ENCODE data around the gene CTU2.

Gene CTU2

DNA sequence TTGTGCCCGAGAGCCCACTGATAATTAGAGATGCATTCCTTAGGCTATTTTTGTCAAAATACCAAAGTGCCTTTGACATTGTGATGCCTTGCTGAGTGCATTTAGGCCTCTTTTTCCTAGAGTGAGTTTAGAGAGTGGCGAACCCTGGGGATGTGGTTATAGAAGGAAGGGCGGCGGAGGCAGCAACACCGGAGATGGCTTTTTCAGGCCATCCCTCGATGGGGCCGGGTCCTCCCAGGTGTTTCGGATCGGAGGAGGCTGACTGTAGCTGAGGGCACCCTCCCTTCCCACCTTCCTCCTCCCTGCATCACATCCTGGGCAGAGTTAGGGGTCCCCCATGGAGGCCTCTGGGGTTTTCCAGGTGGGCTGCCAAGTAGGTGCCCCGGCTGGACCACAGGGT, 13.4 kb upstream of the CTU2 start:
- H3K27me3 Mint-ChIP-seq (ENCODE audit: low read depth) = peaks cover 30% of the 10 kb centered on the region
- H3K4me1 Mint-ChIP-seq = no peaks in the 10 kb centered on the region
- TF ChIP-seq, protein P1, sequence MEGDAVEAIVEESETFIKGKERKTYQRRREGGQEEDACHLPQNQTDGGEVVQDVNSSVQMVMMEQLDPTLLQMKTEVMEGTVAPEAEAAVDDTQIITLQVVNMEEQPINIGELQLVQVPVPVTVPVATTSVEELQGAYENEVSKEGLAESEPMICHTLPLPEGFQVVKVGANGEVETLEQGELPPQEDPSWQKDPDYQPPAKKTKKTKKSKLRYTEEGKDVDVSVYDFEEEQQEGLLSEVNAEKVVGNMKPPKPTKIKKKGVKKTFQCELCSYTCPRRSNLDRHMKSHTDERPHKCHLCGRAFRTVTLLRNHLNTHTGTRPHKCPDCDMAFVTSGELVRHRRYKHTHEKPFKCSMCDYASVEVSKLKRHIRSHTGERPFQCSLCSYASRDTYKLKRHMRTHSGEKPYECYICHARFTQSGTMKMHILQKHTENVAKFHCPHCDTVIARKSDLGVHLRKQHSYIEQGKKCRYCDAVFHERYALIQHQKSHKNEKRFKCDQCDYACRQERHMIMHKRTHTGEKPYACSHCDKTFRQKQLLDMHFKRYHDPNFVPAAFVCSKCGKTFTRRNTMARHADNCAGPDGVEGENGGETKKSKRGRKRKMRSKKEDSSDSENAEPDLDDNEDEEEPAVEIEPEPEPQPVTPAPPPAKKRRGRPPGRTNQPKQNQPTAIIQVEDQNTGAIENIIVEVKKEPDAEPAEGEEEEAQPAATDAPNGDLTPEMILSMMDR (IDR thresholded peaks at IDR 0.05; ENCODE audit: unreplicated experiment in 3 of 3) = no peak
- H3K27ac Mint-ChIP-seq = no peak overlapping the region
- H3K36me3 Mint-ChIP-seq (ENCODE audit: low read depth) = no peaks in the 10 kb centered on the region
- H3K9me3 Mint-ChIP-seq = no peaks in the 10 kb centered on the region
- no peak overlapping the region for H3K4me3 Mint-ChIP-seq

DNA sequence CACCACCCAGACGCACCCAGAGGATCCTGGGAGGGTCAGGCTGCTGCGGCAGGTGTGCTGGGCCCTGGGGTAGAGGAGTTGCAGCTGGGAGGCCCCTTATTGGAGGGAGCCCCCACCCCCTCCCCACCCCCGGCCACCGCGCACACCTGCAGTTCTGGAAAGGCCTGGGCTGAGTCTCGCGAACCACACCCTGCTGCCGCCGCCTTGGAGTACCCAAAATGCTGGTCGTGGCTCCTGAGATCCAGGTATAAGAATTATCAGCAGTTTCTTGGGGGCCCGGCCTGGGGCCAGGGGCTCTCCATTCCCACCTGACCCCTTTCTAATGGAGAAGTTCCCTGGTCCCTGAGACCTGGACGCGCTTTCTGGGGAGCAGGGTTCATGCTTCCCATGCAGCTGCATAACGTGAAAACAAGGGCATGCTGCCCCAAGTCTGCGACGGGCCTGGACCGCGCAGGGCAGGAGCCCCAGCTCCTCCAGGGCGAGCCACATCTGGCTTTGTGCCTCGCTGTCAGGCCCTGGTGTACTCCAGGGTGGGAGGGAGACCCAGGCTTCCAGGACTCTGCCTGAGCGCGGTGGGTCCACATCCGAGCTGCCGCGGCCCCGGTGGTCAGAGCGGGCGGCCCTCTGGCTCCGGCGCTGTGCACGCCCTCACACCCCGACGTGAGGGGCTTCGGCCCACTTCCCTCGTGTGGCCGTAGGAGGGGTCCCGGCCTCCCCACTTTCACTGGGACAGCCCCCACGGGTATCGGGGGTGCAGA, 12.7 kb upstream of the CTU2 start:
- TF ChIP-seq, protein P1 (IDR thresholded peaks at IDR 0.05; ENCODE audit: unreplicated experiment in 3 of 3) = no peak
- peaks cover 22% of the 10 kb centered on the region for H3K27me3 Mint-ChIP-seq (ENCODE audit: low read depth)
- H3K36me3 Mint-ChIP-seq (ENCODE audit: low read depth) = no peaks in the 10 kb centered on the region
- no peak overlapping the region for H3K27ac Mint-ChIP-seq
- H3K9me3 Mint-ChIP-seq = no peaks in the 10 kb centered on the region
- H3K4me1 Mint-ChIP-seq = no peaks in the 10 kb centered on the region
- H3K4me3 Mint-ChIP-seq = no peak overlapping the region

DNA sequence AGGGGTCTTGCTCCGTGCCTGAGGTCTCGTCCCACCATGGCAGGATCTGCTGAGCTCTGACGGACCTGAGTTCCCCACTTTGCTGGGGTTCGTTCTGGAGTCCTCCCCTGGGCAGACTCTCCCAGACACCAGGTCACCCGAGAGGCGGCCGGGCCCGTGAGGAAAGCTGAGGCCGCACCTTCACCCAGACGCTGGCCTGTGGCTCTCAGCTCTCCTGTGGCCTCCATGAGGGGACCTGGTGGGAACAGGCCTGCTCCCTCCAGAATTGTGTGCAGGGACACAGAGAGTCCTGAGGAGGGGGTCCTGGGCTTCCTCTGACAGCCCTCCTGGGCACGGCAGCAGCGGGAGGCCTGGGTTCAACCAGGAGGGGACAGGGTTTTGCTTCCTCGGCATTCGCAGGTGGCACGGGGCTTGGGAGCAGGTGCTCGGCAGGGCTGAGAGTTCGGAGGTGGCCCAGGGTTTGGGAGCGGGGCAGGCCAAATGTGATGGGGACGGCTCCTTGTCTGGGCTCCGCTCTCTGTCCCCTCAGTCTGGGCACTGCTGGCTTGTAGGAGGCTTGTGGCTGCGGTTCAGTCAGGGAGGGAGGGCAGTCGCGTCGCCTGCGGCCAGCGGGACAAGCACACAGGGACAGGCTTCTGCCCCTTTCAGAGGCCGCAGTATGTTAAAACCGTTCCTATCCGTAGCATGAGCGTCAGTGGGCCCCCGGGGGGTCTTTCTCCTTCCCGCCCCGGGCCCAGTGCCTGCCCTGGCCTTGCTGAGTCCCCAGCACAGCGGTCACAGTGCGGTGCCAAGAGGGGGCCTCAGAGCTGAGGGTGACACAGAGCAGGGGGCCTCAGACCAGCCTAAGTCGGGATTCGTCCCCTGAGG, 11.8 kb upstream of the CTU2 start:
- no peaks in the 10 kb centered on the region for H3K36me3 Mint-ChIP-seq (ENCODE audit: low read depth)
- H3K27me3 Mint-ChIP-seq (ENCODE audit: low read depth) = peaks cover 14% of the 10 kb centered on the region
- TF ChIP-seq, protein P1 (IDR thresholded peaks at IDR 0.05; ENCODE audit: unreplicated experiment in 3 of 3) = no peak
- no peaks in the 10 kb centered on the region for H3K4me1 Mint-ChIP-seq
- no peak overlapping the region for H3K4me3 Mint-ChIP-seq
- no peaks in the 10 kb centered on the region for H3K9me3 Mint-ChIP-seq
- no peak overlapping the region for H3K27ac Mint-ChIP-seq

DNA sequence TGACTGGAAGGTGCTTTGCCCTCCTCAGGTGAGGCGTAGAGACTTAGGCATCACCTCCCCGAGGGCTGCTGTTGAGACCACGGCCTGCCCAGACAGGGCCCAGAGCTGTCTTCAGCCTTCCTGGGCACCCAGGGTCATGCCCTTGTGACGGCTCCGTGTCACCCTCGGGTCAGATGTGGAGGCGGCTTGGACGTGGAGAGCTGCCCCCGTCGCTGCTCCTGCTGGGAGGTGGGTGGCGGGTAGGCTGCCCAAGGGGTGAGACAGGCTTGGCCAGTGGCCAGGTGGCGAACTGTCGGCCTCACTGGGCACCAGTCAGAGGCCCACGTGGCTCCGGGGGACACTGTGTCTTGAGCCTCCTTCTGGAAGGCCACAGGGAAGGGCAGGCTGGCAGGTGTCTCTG, 11.1 kb upstream of the CTU2 start:
- no peaks in the 10 kb centered on the region for H3K4me1 Mint-ChIP-seq
- TF ChIP-seq, protein P1 (IDR thresholded peaks at IDR 0.05; ENCODE audit: unreplicated experiment in 3 of 3) = no peak
- H3K4me3 Mint-ChIP-seq = no peak overlapping the region
- peaks cover 9% of the 10 kb centered on the region for H3K27me3 Mint-ChIP-seq (ENCODE audit: low read depth)
- no peaks in the 10 kb centered on the region for H3K36me3 Mint-ChIP-seq (ENCODE audit: low read depth)
- H3K27ac Mint-ChIP-seq = no peak overlapping the region
- H3K9me3 Mint-ChIP-seq = no peaks in the 10 kb centered on the region

DNA sequence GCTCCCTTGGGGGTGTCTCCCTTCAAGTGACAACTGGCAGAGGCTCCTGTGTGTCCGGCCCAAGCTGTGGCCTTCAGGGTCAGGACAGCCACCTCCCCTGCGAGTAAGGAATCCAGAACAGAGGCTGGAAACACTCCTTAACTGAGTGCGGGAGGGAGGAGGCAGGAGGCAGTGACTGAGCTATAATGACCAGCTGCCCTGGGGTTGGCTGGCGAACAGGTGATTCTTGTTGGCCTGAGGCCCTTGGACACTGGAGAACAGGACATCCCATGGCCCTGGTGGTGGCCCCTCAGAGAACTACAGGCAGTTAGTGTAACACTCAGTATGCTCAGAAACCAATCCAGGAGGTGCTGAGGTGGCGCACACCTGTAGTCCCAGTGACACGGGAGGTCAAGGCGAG, 10.6 kb upstream of the CTU2 start:
- peaks cover 3% of the 10 kb centered on the region for H3K27me3 Mint-ChIP-seq (ENCODE audit: low read depth)
- TF ChIP-seq, protein P1 (IDR thresholded peaks at IDR 0.05; ENCODE audit: unreplicated experiment in 3 of 3) = no peak
- H3K4me1 Mint-ChIP-seq = no peaks in the 10 kb centered on the region
- H3K36me3 Mint-ChIP-seq (ENCODE audit: low read depth) = no peaks in the 10 kb centered on the region
- H3K4me3 Mint-ChIP-seq = no peak overlapping the region
- H3K27ac Mint-ChIP-seq = no peak overlapping the region
- H3K9me3 Mint-ChIP-seq = no peaks in the 10 kb centered on the region

Data from nephron (organoid).